ENCODE measurements around the gene MAML1.
A peak's percentile ranks its signal among the peaks of the same experiment; 100 is the strongest.

GRCh38 chr5:179805529-179806249 is 73.1 kb downstream of the MAML1 start:
- TF ChIP-seq, protein P1, sequence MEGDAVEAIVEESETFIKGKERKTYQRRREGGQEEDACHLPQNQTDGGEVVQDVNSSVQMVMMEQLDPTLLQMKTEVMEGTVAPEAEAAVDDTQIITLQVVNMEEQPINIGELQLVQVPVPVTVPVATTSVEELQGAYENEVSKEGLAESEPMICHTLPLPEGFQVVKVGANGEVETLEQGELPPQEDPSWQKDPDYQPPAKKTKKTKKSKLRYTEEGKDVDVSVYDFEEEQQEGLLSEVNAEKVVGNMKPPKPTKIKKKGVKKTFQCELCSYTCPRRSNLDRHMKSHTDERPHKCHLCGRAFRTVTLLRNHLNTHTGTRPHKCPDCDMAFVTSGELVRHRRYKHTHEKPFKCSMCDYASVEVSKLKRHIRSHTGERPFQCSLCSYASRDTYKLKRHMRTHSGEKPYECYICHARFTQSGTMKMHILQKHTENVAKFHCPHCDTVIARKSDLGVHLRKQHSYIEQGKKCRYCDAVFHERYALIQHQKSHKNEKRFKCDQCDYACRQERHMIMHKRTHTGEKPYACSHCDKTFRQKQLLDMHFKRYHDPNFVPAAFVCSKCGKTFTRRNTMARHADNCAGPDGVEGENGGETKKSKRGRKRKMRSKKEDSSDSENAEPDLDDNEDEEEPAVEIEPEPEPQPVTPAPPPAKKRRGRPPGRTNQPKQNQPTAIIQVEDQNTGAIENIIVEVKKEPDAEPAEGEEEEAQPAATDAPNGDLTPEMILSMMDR (IDR thresholded peaks at IDR 0.05) = peak in 1 of 4 experiments; percentile 17
- no peak for TF ChIP-seq POLR2AphosphoS5 (IDR thresholded peaks at IDR 0.05)

All from gastroesophageal sphincter (tissue), 3 donors.